SK-N-SH treated with all-trans-retinoic acid at 6 μM for 48 hours (cell line): ENCODE measurements around the gene BACH1.

Experiments
- ATAC-seq: fragments of 200-7000 bp; cut with Tn5 transposase; 3 replicates; pipeline ENCODE4 v1.9.1; 2020; ENCODE audit warnings: mild to moderate bottlenecking, moderate library complexity
- ARNTL ChIP-seq: fragments of 450-650 bp; formaldehyde crosslinking; IDR thresholded peaks from 2 replicates; pipeline ENCODE4 v1.5.0; 2020; ENCODE audit warnings: low read depth, mild to moderate bottlenecking, moderate library complexity, borderline replicate concordance
- BACH2 ChIP-seq: fragments of 250-450 bp; sonication (Bioruptor Pico); IDR thresholded peaks from 2 replicates; pipeline ENCODE4 v1.9.0; 2021; ENCODE audit warnings: mild to moderate bottlenecking, borderline replicate concordance
- CSDC2 ChIP-seq: fragments of 250-450 bp; sonication (Bioruptor Pico); IDR thresholded peaks from 2 replicates; pipeline ENCODE4 v1.5.0; 2020; ENCODE audit warnings: mild to moderate bottlenecking, moderate library complexity
- CSRNP3 ChIP-seq: fragments of 250-450 bp; sonication (Bioruptor Pico); IDR thresholded peaks from 2 replicates; pipeline ENCODE4 v1.5.1; 2021; ENCODE audit warnings: mild to moderate bottlenecking, moderate library complexity
- ESRRG ChIP-seq: fragments of 250-450 bp; sonication (Bioruptor Pico); IDR thresholded peaks from 2 replicates; pipeline ENCODE4 v1.6.1; 2021; ENCODE audit warnings: mild to moderate bottlenecking
- GLIS3 ChIP-seq: fragments of 250-450 bp; sonication (Bioruptor Pico); IDR thresholded peaks from 2 replicates; pipeline ENCODE4 v1.5.0; 2020; ENCODE audit warnings: mild to moderate bottlenecking, moderate library complexity
- ISL1 ChIP-seq: fragments of 250-450 bp; sonication (Bioruptor Pico); IDR thresholded peaks from 2 replicates; pipeline ENCODE4 v2.1.2; 2022; ENCODE audit warnings: mild to moderate bottlenecking, moderate library complexity
- OSR1 ChIP-seq: fragments of 250-450 bp; sonication (Bioruptor Pico); IDR thresholded peaks from 2 replicates; pipeline ENCODE4 v1.8.0; 2022; ENCODE audit warnings: moderate library complexity, mild to moderate bottlenecking, inconsistent platforms
- PPARA ChIP-seq: fragments of 250-450 bp; sonication (Bioruptor Pico); IDR thresholded peaks from 2 replicates; pipeline ENCODE4 v1.5.0; 2020; ENCODE audit warnings: mild to moderate bottlenecking, borderline replicate concordance
- SNAI2 ChIP-seq: fragments of 250-450 bp; sonication (Bioruptor Pico); IDR thresholded peaks from 2 replicates; pipeline ENCODE4 v1.5.0; 2020; ENCODE audit warnings: mild to moderate bottlenecking, moderate library complexity
- TCF4 ChIP-seq: fragments of 250-450 bp; sonication (Bioruptor Pico); IDR thresholded peaks from 2 replicates; pipeline ENCODE4 v1.8.0; 2021; ENCODE audit warnings: mild to moderate bottlenecking, moderate library complexity, borderline replicate concordance
- TOX ChIP-seq: fragments of 250-450 bp; sonication (Bioruptor Pico); IDR thresholded peaks from 2 replicates; pipeline ENCODE4 v1.8.0; 2021; ENCODE audit warnings: mild to moderate bottlenecking, moderate library complexity, borderline replicate concordance
- ZFP3 ChIP-seq: fragments of 250-450 bp; sonication (Bioruptor Pico); IDR thresholded peaks from 2 replicates; pipeline ENCODE4 v1.5.0; 2020; ENCODE audit warnings: mild to moderate bottlenecking, moderate library complexity
- ZFP30 ChIP-seq: fragments of 450-650 bp; formaldehyde crosslinking; IDR thresholded peaks from 2 replicates; pipeline ENCODE4 v1.5.0; 2022; ENCODE audit warnings: mild to moderate bottlenecking, moderate library complexity
- ZNF565 ChIP-seq: fragments of 450-650 bp; formaldehyde crosslinking; conservative IDR thresholded peaks from 2 replicates; pipeline ENCODE4 v1.5.0; 2020; ENCODE audit warnings: low read depth, mild to moderate bottlenecking, moderate library complexity
- ZNF70 ChIP-seq: fragments of 450-650 bp; formaldehyde crosslinking; IDR thresholded peaks from 2 replicates; pipeline ENCODE4 v1.5.0; 2020; ENCODE audit warnings: mild to moderate bottlenecking, moderate library complexity
- TF ChIP-seq, protein P1 (sequence below): fragments of 250-450 bp; sonication (Bioruptor Pico); IDR thresholded peaks from 2 replicates; pipeline ENCODE4 v1.5.1; 2020; ENCODE audit warnings: low read depth, mild to moderate bottlenecking, moderate library complexity
- TF ChIP-seq, protein P2 (sequence below): fragments of 250-450 bp; sonication (Bioruptor Pico); IDR thresholded peaks from 2 replicates; pipeline ENCODE4 v1.8.0; 2020; ENCODE audit warnings: mild to moderate bottlenecking, moderate library complexity, borderline replicate concordance
- TF ChIP-seq, protein P3 (sequence below): fragments of 250-450 bp; sonication (Bioruptor Pico); IDR thresholded peaks from 2 replicates; pipeline ENCODE4 v1.8.0; 2021; ENCODE audit warnings: low read depth, mild to moderate bottlenecking, moderate library complexity, borderline replicate concordance
- TF ChIP-seq, protein P4 (sequence below): fragments of 250-450 bp; sonication (Bioruptor Pico); IDR thresholded peaks from 2 replicates; pipeline ENCODE4 v1.5.0; 2020; ENCODE audit warnings: mild to moderate bottlenecking, moderate library complexity

BACH1 gene

GRCh38 chr21:29265690-29266479, 32.8 kb upstream of the BACH1 start (continued):
- TF ChIP-seq BACH2 (CRISPR knock-in tag): no peak

DNA sequence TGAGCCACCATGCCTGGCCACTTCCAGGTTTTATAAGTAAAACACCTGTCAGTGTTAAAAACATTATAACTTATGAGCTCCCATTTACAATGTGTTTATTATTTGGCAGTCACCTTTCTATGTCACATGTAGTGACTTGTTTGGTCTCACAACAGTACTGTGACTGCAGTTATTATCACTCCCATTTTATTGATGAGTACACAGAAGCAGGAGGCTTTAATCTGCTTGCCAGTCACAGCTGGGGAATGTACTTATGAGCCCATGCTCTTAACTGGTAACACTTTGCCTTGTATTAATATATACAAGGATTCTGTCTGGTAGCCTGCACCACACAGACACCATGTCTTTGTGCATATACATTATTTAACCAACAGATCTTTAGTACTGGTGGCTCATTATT, 31.1 kb upstream of the BACH1 start:
- no peak for TF ChIP-seq ZFP30 (CRISPR knock-in tag)
- no peak for TF ChIP-seq BACH2 (CRISPR knock-in tag)
- TF ChIP-seq ZNF70: no peak
- no peak for TF ChIP-seq TOX (CRISPR knock-in tag)
- TF ChIP-seq, protein P1, sequence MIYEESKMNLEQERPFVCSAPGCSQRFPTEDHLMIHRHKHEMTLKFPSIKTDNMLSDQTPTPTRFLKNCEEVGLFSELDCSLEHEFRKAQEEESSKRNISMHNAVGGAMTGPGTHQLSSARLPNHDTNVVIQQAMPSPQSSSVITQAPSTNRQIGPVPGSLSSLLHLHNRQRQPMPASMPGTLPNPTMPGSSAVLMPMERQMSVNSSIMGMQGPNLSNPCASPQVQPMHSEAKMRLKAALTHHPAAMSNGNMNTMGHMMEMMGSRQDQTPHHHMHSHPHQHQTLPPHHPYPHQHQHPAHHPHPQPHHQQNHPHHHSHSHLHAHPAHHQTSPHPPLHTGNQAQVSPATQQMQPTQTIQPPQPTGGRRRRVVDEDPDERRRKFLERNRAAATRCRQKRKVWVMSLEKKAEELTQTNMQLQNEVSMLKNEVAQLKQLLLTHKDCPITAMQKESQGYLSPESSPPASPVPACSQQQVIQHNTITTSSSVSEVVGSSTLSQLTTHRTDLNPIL (CRISPR knock-in tag): no peak
- TF ChIP-seq ZNF565: no peak
- no peak for TF ChIP-seq CSDC2 (CRISPR knock-in tag)
- TF ChIP-seq, protein P2, sequence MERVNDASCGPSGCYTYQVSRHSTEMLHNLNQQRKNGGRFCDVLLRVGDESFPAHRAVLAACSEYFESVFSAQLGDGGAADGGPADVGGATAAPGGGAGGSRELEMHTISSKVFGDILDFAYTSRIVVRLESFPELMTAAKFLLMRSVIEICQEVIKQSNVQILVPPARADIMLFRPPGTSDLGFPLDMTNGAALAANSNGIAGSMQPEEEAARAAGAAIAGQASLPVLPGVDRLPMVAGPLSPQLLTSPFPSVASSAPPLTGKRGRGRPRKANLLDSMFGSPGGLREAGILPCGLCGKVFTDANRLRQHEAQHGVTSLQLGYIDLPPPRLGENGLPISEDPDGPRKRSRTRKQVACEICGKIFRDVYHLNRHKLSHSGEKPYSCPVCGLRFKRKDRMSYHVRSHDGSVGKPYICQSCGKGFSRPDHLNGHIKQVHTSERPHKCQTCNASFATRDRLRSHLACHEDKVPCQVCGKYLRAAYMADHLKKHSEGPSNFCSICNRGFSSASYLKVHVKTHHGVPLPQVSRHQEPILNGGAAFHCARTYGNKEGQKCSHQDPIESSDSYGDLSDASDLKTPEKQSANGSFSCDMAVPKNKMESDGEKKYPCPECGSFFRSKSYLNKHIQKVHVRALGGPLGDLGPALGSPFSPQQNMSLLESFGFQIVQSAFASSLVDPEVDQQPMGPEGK (CRISPR knock-in tag): no peak
- TF ChIP-seq, protein P3, sequence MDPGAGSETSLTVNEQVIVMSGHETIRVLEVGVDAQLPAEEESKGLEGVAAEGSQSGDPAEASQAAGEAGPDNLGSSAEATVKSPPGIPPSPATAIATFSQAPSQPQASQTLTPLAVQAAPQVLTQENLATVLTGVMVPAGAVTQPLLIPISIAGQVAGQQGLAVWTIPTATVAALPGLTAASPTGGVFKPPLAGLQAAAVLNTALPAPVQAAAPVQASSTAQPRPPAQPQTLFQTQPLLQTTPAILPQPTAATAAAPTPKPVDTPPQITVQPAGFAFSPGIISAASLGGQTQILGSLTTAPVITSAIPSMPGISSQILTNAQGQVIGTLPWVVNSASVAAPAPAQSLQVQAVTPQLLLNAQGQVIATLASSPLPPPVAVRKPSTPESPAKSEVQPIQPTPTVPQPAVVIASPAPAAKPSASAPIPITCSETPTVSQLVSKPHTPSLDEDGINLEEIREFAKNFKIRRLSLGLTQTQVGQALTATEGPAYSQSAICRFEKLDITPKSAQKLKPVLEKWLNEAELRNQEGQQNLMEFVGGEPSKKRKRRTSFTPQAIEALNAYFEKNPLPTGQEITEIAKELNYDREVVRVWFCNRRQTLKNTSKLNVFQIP (CRISPR knock-in tag): no peak

DNA sequence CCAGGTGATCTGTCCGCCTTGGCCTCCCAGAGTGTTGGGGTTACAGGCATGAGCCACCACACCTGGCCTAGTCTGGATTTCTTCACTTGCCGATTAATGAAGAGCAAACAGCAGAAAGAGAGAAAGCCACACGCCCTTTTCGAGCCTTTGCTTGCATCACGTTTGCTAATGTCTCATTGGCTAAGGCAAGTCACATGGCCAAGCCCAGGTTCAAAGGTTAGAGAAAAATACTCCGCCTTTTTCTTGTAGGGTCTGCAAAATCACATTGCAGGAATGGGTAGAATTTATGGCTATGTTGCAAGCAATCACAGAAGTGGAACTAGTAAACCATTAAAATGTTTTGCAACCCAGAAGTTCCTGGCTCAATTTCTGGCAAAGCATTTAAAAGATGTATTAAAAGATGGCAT, 26.8 kb upstream of the BACH1 start:
- ATAC-seq: no peak
- no peak for TF ChIP-seq PPARA (CRISPR knock-in tag)
- TF ChIP-seq, protein P2 (CRISPR knock-in tag): no peak
- TF ChIP-seq ARNTL (CRISPR knock-in tag): no peak
- no peak for TF ChIP-seq SNAI2
- TF ChIP-seq CSRNP3 (CRISPR knock-in tag): no peak
- TF ChIP-seq ZFP30 (CRISPR knock-in tag): no peak
- TF ChIP-seq TCF4: no peak
- TF ChIP-seq BACH2 (CRISPR knock-in tag): no peak
- TF ChIP-seq OSR1 (CRISPR knock-in tag): no peak
- TF ChIP-seq ZNF70: no peak
- TF ChIP-seq ESRRG (CRISPR knock-in tag): no peak
- TF ChIP-seq ISL1 (CRISPR knock-in tag): no peak

More for the DNA sequence above, 31.1 kb upstream of the BACH1 start:
- ATAC-seq: no peak

GRCh38 chr21:29277442-29277841, 21.3 kb upstream of the BACH1 start:
- no peak for ATAC-seq
- TF ChIP-seq TOX (CRISPR knock-in tag) (no peak), ZFP3 (CRISPR knock-in tag) (no peak), TCF4 (no peak), ESRRG (CRISPR knock-in tag) (no peak), ZNF565 (no peak), CSDC2 (CRISPR knock-in tag) (no peak), CSRNP3 (CRISPR knock-in tag) (no peak), GLIS3 (CRISPR knock-in tag) (no peak)
- TF ChIP-seq, protein P3 (CRISPR knock-in tag): no peak
- TF ChIP-seq, protein P4, sequence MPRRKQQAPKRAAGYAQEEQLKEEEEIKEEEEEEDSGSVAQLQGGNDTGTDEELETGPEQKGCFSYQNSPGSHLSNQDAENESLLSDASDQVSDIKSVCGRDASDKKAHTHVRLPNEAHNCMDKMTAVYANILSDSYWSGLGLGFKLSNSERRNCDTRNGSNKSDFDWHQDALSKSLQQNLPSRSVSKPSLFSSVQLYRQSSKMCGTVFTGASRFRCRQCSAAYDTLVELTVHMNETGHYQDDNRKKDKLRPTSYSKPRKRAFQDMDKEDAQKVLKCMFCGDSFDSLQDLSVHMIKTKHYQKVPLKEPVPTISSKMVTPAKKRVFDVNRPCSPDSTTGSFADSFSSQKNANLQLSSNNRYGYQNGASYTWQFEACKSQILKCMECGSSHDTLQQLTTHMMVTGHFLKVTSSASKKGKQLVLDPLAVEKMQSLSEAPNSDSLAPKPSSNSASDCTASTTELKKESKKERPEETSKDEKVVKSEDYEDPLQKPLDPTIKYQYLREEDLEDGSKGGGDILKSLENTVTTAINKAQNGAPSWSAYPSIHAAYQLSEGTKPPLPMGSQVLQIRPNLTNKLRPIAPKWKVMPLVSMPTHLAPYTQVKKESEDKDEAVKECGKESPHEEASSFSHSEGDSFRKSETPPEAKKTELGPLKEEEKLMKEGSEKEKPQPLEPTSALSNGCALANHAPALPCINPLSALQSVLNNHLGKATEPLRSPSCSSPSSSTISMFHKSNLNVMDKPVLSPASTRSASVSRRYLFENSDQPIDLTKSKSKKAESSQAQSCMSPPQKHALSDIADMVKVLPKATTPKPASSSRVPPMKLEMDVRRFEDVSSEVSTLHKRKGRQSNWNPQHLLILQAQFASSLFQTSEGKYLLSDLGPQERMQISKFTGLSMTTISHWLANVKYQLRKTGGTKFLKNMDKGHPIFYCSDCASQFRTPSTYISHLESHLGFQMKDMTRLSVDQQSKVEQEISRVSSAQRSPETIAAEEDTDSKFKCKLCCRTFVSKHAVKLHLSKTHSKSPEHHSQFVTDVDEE (CRISPR knock-in tag): no peak
